Posterior vena cava (tissue), 2 donors: ENCODE data around the gene TMA16. TPM values are rescaled to one million over a fixed set of nuclear protein-coding genes. Genes with fewer than 3 reads are reported as not detected.

Experiments used
- DNase-seq: peaks from one replicate; pipeline ENCODE4 v3.0.0-alpha.2; 2020; ENCODE audit warnings: low spot score
- intact Hi-C, 2 donors: fragments of 100-400 bp; cut with DNase I; formaldehyde crosslinking; loops; one replicate each; pipeline versions ENCODE4 v1.14.1 to v1.14.2; 2022 to 2023
- total RNA-seq, 2 donors: library from RNA; stranded (reverse); fragmentation: NEBNext Ultra II Directional; extraction: Animal tissue kit (Norgen Biotek cat#: 25700); gene quantifications; one replicate each; pipeline ENCODE4 v1.2.1, GENCODE V29; 2021
- donor health status: DM: yes; HTN: yes; CAD: no.
- donor health status: DM: yes; HTN: yes; CAD: no.

The TMA16 gene
- total RNA-seq, 2 donors from 2014 or later = 30.2 to 31.4 TPM

DNA sequence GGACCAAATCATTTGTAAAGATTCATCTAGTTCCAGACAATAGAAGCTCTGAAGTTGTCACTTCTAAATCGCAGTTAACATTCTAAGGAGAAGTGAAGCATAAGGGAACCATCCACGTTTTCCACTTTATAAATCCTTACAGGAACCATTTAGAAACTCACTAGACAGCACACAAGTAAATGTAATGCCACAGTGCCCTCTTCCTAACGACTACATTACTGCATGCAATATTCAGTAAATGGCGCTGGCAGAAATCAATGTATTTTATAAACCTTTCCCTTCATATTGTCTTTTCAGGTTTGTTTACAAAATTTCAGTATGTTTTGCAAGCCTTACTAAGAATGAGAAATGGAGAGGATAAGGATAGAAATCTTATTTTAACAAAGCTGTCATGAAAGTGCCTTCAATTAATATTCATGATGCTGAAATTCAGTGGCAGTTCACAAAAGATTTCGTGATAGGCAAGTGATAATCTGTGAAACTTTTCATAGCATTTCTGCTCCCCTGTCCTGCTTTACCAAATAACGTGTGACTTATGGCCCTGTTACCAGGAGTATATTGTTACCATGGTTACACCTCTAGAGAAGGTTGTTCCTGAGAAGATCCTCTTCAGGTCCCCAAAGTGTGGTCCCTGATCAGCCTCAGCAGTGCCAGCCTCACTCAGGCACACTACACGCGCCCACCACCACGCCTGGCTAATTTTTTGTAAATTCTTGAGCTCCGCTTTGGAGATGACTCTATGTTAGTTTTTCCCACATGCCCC, 54.2 kb downstream of the TMA16 start:
- no peak for DNase-seq
- intact Hi-C loops = loop anchor here in 1 of 2 donors (10.0 kb wide), 1 partner anchor 64 kb away; no protein-coding TSS in a partner anchor

DNA sequence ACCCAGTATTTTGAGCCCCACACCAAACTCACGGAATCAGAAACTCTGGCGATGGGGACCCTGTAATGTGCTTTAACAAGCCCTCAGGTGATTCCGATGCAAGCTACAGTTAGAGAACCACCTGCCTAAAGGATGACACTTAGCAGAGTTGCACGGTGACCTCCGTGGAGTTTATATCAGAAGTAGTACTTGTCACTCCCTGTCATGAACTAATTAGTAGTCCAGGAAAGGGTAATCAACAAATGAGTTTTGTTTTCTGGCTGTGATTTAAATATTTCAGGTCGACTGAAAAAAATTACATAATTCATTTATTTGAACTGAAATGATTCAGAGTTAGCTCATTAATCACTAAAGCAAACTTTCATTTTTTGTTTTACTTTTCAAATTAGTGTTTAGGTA, 56.4 kb downstream of the TMA16 start:
- intact Hi-C loops = loop anchor here in 1 of 2 donors (10.0 kb wide), 2 partner anchors 1056 to 1174 kb away; no protein-coding TSS in a partner anchor

DNA sequence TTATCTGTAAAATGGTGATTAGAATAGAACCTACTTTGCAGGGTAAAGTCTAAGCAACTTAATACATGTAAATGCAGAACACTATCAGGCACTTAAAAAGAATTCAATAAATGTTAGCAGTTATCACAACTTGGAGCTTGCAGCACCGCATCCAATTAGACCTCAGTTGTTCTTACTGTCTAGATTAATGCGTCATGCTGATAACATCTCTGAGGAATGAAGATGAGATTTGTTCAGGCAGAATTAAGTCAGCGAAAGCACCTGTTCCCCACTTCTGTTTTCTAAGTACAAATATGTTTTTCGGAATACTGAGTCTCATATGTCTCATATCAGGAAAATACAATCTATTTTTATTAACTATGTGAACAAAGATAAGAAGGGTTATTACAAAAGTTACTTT, 58.7 kb downstream of the TMA16 start:
- no peak for DNase-seq
- intact Hi-C loops = loop anchor here in 1 of 2 donors (10.0 kb wide), 2 partner anchors 1058 to 1172 kb away; no protein-coding TSS in a partner anchor

More for the DNA sequence above, 56.4 kb downstream of the TMA16 start:
- DNase-seq = no peak

DNA sequence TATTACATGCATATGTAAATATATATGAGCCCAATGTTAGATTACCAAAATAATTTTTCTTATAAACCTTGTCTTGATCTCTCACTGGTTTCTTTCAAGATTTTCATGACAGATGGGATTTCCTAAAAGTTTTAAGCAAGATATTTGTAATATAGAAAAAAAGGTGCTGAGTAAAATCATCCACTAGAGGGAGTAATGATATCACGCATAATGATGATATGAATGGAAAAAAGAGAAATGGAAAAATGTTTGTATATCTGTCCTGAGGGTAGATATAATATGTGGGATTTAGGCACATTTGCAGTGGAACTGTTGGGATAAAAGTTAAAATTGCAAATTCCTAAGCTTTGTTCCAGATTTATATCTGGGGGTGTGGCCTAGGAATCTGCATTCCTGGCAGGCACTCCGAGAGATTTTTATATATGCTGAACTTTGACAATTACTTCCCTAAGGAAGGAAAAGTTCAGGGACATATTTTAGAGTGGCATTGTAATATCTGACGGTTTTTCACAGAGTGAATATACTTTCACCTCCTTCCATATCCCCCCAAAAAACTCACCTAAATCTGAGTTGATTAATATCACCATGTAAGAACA, 60.5 kb downstream of the TMA16 start:
- intact Hi-C loops = loop anchor here in 1 of 2 donors (10.0 kb wide), 2 partner anchors 1060 to 1170 kb away; no protein-coding TSS in a partner anchor
- DNase-seq = no peak

DNA sequence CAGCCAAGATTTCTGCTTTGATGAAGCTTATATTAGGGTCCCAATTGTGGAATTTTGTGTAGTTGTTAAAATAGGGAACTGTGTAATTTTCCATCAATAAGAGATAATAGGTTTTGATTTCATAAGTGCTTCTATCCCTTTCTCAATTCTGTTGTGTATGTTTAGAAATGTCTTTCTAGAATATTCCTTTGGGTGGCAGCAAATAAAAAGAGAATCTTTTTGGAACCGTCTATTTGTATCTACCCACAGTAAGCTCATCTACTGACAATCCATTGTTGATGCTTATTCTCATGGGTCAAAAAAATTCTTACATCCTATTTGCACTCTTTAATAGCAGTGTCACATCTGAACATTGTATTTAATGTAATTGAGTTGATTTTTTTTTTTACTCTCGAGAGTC, 61.7 kb downstream of the TMA16 start:
- DNase-seq = no peak
- intact Hi-C loops = loop anchor here in 1 of 2 donors (10.0 kb wide), 2 partner anchors 1061 to 1169 kb away; no protein-coding TSS in a partner anchor

DNA sequence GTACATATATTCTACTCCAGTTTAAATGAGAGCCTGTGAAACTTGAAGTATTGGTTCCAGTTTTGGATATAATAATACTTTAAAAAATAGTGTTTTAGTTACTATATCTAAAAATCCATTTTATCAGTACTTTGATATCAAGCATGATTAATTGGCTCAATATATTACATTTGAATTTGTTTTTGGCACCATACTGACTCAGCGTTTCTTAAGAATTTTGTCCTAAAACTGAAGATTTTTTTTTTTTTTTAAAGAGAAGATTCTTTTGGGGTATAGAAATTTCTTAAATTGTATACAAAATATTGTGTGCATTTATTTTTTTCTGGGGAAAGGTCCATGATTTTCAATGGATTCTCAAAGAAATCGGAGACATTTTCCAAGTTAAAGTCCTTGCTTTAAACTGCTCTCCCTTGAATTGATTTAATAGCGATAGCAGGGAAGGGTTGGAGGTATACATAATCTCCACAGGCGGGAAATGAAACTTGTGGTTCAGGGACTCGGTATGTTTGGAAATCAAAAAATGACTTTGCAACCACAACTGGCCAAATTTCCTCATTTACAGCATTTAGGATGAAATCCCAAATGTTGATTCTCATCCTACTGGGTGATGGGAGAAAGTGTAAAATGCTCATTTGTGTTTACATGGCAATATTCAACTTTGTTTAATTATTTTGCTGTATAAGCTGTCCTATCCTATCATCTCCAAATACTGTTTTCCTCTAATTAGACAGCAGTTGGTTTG, 62.3 kb downstream of the TMA16 start:
- intact Hi-C loops = loop anchor here in 1 of 2 donors (10.0 kb wide), 2 partner anchors 1062 to 1168 kb away; no protein-coding TSS in a partner anchor

DNA sequence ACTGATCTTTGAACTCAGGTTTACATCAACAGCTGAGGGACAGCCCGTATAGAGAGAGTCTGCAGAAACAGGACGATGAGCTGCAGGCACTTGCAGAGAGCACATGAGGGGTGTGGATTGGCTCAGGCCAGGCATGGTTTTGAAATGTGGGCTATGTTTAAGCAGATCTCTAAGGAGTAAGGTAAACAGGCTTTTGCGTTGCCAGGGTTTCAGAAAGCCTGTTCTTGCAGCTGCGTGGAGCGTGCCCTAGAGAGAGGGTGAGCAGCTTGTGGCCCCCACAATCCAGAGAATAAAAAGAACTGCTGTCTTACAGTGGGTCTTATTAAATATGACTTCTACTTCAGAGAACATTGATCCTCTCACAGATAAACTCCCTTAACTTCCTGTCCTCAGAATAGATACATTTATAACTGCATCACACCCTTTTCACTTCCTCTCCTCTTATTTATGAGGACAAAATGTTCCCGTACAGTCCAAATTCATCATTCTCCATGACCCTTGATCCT, 64.1 kb downstream of the TMA16 start:
- intact Hi-C loops = loop anchor here in 1 of 2 donors (10.0 kb wide), 2 partner anchors 1064 to 1166 kb away; no protein-coding TSS in a partner anchor
- no peak for DNase-seq

More for the DNA sequence above, 62.3 kb downstream of the TMA16 start:
- no peak for DNase-seq

DNA sequence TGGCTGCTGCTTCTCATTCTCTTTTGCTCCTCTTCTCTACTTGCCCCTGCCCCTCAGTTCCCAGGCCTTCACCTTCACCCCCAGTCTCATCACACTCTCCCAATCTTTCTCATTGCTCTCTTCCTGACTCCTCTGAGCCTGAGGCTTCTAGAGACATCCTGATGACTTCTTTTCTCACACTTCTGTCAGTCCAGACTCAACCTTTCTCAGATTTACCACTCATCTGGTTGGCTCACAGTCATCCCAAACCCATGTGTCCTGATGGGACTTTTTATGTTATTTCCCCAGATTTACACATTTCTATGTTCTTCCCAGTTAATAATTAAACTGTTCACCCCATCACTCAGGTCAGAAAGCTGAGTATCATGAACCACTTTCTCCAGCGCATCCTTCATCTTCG, 68.0 kb downstream of the TMA16 start:
- no peak for DNase-seq

DNA sequence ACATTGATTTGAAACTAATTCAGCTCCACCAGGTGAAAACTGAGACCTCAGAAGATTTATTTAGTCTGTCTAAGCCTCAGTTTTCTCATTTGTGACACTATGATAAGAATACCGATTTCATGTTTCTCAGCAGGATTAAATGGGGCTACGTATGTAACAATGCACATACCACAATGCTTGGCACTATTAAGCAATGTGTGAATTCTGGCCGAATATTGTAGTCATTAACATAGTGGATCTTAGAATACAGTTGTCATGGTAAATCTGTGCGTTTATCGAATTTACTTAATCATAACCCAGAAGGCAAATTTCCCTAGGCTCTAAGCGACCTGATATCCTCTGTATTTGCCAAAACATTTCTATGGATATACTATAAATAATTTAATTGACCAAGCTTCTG, 69.1 kb downstream of the TMA16 start:
- intact Hi-C loops = no loop called here
- DNase-seq = no peak

More for the DNA sequence above, 68.0 kb downstream of the TMA16 start:
- intact Hi-C loops = no loop called here

DNA sequence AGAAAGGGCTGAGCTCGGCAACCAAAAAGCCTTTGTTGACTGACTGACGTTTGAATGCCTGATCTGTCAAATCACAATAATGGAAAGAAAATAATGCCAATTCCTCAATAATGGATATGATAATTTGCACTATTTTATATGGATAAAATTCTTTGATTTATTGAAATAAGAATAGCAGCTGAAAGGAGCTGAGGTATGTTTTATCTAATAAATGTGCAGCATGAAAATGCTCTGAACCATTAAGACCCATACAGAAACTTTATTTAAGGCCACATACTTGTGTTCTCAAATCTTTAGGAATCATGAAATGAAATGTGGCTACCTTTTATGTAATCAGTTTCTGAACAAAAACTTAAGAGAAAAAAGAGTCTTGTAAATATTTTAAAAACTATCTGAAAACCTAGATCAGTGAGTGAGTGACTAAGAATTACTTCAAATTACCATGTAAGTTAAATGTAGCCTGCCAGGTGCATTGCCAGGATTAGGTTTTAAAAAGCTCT, 69.8 kb downstream of the TMA16 start:
- intact Hi-C loops = no loop called here
- DNase-seq = no peak

DNA sequence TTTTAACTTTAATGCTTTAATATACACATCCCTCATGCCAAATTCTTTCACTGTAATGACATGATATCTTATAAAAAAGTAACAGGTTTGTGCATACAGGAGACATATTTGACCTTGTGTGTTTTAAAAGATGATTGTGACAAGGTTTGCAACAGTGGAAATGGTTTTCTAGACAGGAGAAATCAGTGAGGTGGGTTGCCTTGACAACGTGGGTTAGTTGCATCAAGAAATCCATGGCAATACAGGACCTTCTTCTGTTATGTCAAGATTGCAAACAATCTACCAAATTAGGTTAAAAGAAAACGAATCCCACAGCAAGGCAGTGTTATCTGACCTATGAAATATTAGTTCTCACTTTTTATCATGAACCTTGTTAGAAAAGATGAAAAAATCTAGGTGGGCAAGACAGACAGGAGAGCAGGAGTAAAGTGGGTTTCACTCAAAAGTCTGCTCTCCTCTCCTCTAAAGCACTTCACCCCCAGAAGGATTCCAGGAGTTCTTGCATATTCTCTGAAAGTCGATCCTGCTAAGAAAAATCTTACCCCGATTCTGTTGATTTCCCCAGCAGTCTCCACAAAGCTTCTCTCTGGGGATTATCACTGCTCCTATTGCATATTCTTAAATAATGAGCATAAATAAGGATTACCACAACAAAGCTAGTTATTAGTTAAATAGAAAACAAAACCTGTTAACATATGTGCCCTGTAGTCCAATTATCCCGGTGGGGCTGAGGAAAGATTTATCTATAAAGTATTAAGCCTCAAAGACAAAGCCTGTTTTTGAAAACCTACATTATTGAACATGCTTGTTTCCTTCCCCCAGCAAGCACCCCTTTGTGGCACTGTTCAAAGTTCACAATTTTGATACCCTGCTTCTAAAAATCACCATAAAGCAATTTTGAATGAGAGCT, 71.0 kb downstream of the TMA16 start:
- intact Hi-C loops = no loop called here
- DNase-seq = no peak

DNA sequence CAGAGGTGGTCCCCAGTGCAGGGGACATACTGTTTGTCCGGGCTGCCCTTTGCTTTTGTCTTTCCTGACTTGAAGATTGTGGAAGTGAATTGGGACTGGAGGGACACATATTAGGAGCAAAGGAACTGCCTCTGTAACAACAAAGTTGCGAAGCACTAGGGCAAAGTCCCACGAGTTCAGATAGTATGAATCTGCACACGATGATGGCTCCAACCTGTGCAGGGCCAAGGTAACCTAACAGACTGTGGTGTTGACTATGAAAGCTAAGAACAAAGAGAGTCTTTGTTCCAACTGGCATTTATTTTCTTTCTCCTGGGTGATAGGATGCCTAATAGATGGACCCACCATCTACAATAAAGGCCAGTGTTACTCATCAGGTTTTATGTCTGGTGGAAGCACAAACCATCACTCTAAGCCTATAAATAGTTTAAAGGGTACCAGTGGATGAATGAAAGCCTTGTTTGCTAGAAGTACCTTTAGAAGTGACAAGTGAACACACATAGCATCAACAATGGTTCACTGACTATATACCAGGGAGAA, 71.8 kb downstream of the TMA16 start:
- intact Hi-C loops = no loop called here
- DNase-seq = no peak

DNA sequence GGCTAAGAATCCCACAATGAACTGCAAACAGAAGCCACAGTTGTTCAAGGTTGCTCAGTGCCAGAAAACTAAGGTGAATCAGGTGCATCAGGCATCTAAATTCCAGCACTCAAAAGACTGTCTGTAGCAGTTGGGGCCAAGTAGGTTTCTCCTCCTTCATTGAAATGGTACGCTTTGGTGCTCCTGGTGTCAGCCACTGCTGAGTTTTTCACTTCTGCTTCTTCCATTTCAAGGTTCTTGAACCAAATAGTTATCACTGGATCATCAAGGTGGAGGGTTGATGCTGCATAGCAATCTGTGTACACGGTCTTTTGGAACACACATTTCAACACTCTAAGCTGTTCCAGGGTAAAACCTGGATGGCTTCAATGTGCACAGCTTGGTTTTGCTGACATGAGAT, 74.4 kb downstream of the TMA16 start:
- no peak for DNase-seq
- intact Hi-C loops = no loop called here

Other genes with a start within 250 kb of the TMA16 start
- gene NPY1R, start 162.1 kb upstream of the TMA16 start, total RNA-seq = 100 to 1,000 TPM in 1 of 2 donors, 10 to 100 TPM in 1; 61.9 to 147 TPM
- 1 to 10 TPM; 2.9 to 7.4 TPM for gene NPY5R, start 150.8 kb upstream of the TMA16 start, total RNA-seq
- gene TKTL2, start 20.9 kb upstream of the TMA16 start, total RNA-seq = under 1 TPM in 1 of 2 donors, not detected in 1; 0.14 TPM